GM21576 (cell line): Measurements from ENCODE around the gene LPP.
"Not testable (repeated sequence)": the region's sequence is repeated elsewhere in the genome, so short reads cannot be mapped to it uniquely, and the experiment has no call there.

Experiments used
- ATAC-seq: cut with Tn5 transposase; IDR thresholded peaks from one replicate; pipeline ENCODE4 v1.9.1; 2021; ENCODE audit warnings: mild to moderate bottlenecking, moderate library complexity; ENCODE audit not compliant: unreplicated experiment

LPP gene

GRCh38 chr3:188605905-188606304, 451.9 kb downstream of the LPP start:
- no peak for ATAC-seq

GRCh38 chr3:188607805-188608315, 453.9 kb downstream of the LPP start:
- ATAC-seq, result no peak

GRCh38 chr3:188608401-188608800, 454.4 kb downstream of the LPP start:
- no peak for ATAC-seq

- not testable (repeated sequence) for ATAC-seq
These were observed 459.8 kb downstream of the LPP start for GRCh38 chr3:188613721-188614120.

GRCh38 chr3:188617270-188617669, 463.3 kb downstream of the LPP start:
- ATAC-seq, result no peak

- ATAC-seq, result no peak
These were observed 464.2 kb downstream of the LPP start for GRCh38 chr3:188617988-188618701.

- ATAC-seq, result no peak
These were observed 466.8 kb downstream of the LPP start for GRCh38 chr3:188620752-188621151.

- ATAC-seq, result no peak
These were observed 470.4 kb downstream of the LPP start for GRCh38 chr3:188624384-188624783.

- no peak for ATAC-seq
These were observed 470.9 kb downstream of the LPP start for GRCh38 chr3:188624828-188625227.

GRCh38 chr3:188627652-188628051, 473.7 kb downstream of the LPP start:
- ATAC-seq, result no peak

- no peak for ATAC-seq
These were observed 477.5 kb downstream of the LPP start for GRCh38 chr3:188631291-188632010.

- no peak for ATAC-seq
These were observed 479.2 kb downstream of the LPP start for GRCh38 chr3:188633206-188633605.

GRCh38 chr3:188634285-188634684, 480.3 kb downstream of the LPP start:
- ATAC-seq, result no peak

GRCh38 chr3:188635258-188636042, 481.5 kb downstream of the LPP start:
- ATAC-seq, result no peak

- ATAC-seq, result not testable (repeated sequence)
These were observed 482.3 kb downstream of the LPP start for GRCh38 chr3:188636292-188636691.

GRCh38 chr3:188641076-188641475, 487.1 kb downstream of the LPP start:
- ATAC-seq, result no peak

GRCh38 chr3:188643736-188644135, 489.8 kb downstream of the LPP start:
- ATAC-seq, result no peak

- ATAC-seq, result no peak
These were observed 492.6 kb downstream of the LPP start for GRCh38 chr3:188646592-188646991.

- ATAC-seq, result no peak
These were observed 493.3 kb downstream of the LPP start for GRCh38 chr3:188647237-188647636.

- no peak for ATAC-seq
These were observed 495.6 kb downstream of the LPP start for GRCh38 chr3:188649521-188649920.

- no peak for ATAC-seq
These were observed 502.4 kb downstream of the LPP start for GRCh38 chr3:188656196-188656982.
